ENCODE results near the gene TFF2. TPM values are rescaled to one million over a fixed set of nuclear protein-coding genes. Genes with fewer than 3 reads are reported as not detected.

TFF2 gene
- polyA plus RNA-seq, 1 of the 3 experiments (the other 2 are of a cell fraction), result not detected

DNA sequence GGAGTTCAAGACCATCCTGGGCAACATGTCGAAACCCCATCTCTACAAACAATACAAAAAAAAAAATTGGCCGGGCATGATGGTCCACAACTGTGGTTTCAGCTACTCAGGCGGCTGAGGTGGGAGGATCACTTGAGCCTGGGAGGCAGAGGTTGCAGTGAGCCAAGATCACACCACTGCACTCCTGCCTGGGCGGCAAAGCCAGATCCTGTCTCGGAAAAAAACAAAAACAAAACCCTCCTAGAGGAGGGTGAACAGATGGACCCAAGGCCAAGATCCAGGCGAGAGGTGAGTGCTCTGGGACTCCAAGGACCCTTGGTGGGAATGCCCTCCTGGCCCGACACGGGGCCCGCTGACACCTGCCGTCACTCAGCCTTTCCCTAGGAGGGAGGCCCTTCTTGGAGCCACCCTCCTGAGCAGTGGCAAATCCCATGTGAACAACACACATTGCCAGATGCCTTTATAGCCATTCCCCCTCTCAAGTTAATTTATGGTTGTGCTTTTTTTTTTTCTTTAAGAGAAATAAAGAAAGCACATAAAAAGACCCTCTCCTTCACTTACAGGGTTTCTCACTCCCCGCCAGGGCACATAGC, 380 bp downstream of the TFF2 start (continued):
- TF ChIP-seq GATA2 (CRISPR knock-in tag; IDR thresholded peaks at IDR 0.05) (no peak), EP300 (IDR thresholded peaks at IDR 0.05; ENCODE audit: borderline replicate concordance in 1 of 2, low read depth in 1 of 2, low read length in 1 of 2) (no peak), TAF1 (IDR thresholded peaks at IDR 0.05; ENCODE audit: borderline replicate concordance, low read depth, low read length) (no peak)

DNA sequence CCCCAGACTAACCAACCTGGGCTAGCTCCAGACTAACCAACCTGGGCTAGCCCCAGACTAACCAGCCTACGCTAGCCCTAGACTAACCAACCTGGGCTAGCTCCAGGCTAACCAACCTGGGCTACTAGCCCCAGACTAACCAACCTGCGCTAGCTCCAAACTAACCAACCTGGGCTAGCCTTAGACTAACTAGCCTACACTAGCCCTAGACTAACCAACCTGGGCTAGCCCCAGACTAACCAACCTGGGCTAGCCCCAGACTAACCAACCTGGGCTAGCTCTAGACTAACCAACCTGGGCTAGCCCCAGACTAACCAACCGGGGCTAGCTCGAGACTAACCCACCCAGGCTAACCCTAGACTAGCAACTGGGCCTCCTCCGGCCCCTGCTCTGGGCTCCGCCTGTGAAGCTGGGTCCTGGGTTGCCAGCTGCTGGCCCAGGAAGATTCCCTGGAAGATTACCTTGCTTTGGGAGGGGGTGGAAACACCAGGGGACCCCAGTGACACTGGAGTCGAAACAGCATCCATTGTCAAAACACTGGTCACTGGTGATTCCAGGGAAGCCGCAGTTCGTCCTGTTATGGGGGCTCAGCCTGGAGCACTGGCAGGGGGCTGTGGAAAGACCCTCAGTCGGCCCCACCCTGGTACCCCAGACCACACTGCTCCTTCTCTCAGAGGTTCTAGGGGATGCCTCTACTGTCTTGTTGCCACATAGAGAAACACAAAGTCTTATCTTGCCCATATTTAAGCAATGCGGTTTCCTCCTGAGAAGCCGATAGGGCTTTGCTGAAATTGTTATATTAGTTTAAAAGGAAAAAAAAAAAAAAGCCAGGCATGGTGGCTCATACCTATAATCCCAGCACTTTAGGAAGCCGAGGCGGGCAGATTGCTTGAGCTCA, 1.1 kb downstream of the TFF2 start:
- Histone ChIP-seq H3K27me3 (ENCODE audit: insufficient read depth) (no peaks in the 10 kb centered on the region), H2AFZ (ENCODE audit: low read depth) (no peak overlapping the region), H3K4me2 (no peak overlapping the region), H3K9ac (no peak overlapping the region), H3K4me1 (ENCODE audit: control insufficient read depth in 1 of 2, insufficient read depth in 2 of 2, low read depth in 1 of 2, low read length in 1 of 2) (no peaks in the 10 kb centered on the region), H4K20me1 (ENCODE audit: insufficient read depth) (no peaks in the 10 kb centered on the region), H3F3A (replicated peaks; ENCODE audit: insufficient read depth) (no peaks in the 10 kb centered on the region), H3K9me3 (no peaks in the 10 kb centered on the region; the same call in 1 of the 2 replicates), H3K36me3 (replicated peaks in 1 of 2; ENCODE audit: control insufficient read depth in 1 of 2, insufficient read depth in 2 of 2, low read length in 1 of 2) (no peaks in the 10 kb centered on the region), H3K4me3 (ENCODE audit: low read depth in 2 of 2, low read length in 1 of 2) (no peak overlapping the region), H3K27ac (ENCODE audit: low read depth in 2 of 2, low read length in 1 of 2) (no peak overlapping the region), H3K9me2 (no peaks in the 10 kb centered on the region), H3K79me2 (ENCODE audit: insufficient read depth) (no peaks in the 10 kb centered on the region)
- DNase-seq, result no peak
- 50% methylated on average over 7 of the region's 14 CpGs for WGBS (ENCODE audit: low lambda C conversion rate)
- CTCF ChIA-PET, result interaction anchor here (0.6 kb wide), 1 partner anchor 591 kb away, joined by 3 read pairs; no protein-coding TSS in a partner anchor
- POLR2A ChIA-PET, result interaction anchor here (0.7 kb wide), 1 partner anchor 12 kb away, joined by 3 read pairs; no protein-coding TSS in a partner anchor
- TF ChIP-seq POLR2AphosphoS5 (IDR thresholded peaks at IDR 0.05; ENCODE audit: low read depth, low read length) (no peak), MXI1 (IDR thresholded peaks at IDR 0.05; ENCODE audit: low read depth, low read length) (no peak), RFX5 (IDR thresholded peaks at IDR 0.05; ENCODE audit: low read length) (no peak), RAD21 (IDR thresholded peaks at IDR 0.05; ENCODE audit: low read length) (no peak), CTCF (IDR thresholded peaks at IDR 0.05) (no peak), EZH2phosphoT487 (IDR thresholded peaks at IDR 0.05; ENCODE audit: borderline replicate concordance, low read depth) (no peak)
- TF ChIP-seq, protein P1, sequence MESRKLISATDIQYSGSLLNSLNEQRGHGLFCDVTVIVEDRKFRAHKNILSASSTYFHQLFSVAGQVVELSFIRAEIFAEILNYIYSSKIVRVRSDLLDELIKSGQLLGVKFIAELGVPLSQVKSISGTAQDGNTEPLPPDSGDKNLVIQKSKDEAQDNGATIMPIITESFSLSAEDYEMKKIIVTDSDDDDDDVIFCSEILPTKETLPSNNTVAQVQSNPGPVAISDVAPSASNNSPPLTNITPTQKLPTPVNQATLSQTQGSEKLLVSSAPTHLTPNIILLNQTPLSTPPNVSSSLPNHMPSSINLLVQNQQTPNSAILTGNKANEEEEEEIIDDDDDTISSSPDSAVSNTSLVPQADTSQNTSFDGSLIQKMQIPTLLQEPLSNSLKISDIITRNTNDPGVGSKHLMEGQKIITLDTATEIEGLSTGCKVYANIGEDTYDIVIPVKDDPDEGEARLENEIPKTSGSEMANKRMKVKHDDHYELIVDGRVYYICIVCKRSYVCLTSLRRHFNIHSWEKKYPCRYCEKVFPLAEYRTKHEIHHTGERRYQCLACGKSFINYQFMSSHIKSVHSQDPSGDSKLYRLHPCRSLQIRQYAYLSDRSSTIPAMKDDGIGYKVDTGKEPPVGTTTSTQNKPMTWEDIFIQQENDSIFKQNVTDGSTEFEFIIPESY (IDR thresholded peaks at IDR 0.05; ENCODE audit: borderline replicate concordance, low read depth), result no peak

All from SK-N-SH (cell line).